Fibroblast of the aortic adventitia (primary cell): ENCODE measurements around the gene ARHGAP5. TPM values are rescaled to one million over a fixed set of nuclear protein-coding genes. Genes with fewer than 3 reads are reported as not detected.

ENCODE experiments used
- DNase-seq: peaks from one replicate; pipeline ENCODE4 v3.0.0-alpha.2; 2010; ENCODE audit warnings: low read depth
- H3K4me3 ChIP-seq: 2 replicates; pipeline ENCODE4 v1.5.1; 2011; ENCODE audit warnings: low read depth, mild to moderate bottlenecking, control low read depth, low read length, moderate library complexity
- total RNA-seq: library from RNA; depleted of rRNA; stranded (reverse); fragments of >200 nt; gene quantifications from 2 replicates; pipeline ENCODE4 v1.2.3, GENCODE V29; 2012; ENCODE audit warnings: low replicate concordance
- TF ChIP-seq, protein P1 (sequence below): IDR thresholded peaks from 2 replicates; pipeline ENCODE4 v1.5.1; 2011; ENCODE audit warnings: mild to moderate bottlenecking, low read length, control low read depth, inconsistent platforms; ENCODE audit not compliant: insufficient read depth

Gene ARHGAP5
- total RNA-seq, 1 donor: 85.4 TPM

DNA sequence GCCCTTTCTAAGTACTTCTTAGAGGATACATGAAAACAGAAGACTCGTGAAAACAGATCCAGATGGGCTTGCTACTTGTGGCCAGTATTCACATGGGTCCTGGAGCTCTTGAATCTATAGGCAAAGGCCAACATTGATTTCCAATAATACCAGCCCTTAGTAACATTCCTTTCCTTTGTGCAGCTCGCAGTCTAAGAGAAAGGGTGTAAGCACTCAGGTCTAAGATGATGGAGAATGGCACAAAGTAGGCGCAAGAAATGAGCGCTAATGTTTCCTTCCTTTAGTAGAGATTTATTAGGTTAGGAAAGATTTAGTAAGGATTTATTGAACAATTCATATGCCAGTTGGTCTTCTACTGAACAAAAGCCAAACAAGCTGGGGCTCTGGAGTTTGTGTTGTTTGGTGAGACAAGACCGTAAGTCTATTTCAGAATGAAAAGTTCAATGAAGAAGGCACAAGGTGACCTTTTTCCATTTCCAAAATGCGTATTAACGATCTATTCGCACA, 125.4 kb downstream of the ARHGAP5 start:
- DNase-seq: no peak
- peak overlapping the region; percentile 25 for H3K4me3 ChIP-seq
- TF ChIP-seq, protein P1, sequence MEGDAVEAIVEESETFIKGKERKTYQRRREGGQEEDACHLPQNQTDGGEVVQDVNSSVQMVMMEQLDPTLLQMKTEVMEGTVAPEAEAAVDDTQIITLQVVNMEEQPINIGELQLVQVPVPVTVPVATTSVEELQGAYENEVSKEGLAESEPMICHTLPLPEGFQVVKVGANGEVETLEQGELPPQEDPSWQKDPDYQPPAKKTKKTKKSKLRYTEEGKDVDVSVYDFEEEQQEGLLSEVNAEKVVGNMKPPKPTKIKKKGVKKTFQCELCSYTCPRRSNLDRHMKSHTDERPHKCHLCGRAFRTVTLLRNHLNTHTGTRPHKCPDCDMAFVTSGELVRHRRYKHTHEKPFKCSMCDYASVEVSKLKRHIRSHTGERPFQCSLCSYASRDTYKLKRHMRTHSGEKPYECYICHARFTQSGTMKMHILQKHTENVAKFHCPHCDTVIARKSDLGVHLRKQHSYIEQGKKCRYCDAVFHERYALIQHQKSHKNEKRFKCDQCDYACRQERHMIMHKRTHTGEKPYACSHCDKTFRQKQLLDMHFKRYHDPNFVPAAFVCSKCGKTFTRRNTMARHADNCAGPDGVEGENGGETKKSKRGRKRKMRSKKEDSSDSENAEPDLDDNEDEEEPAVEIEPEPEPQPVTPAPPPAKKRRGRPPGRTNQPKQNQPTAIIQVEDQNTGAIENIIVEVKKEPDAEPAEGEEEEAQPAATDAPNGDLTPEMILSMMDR: no peak

DNA sequence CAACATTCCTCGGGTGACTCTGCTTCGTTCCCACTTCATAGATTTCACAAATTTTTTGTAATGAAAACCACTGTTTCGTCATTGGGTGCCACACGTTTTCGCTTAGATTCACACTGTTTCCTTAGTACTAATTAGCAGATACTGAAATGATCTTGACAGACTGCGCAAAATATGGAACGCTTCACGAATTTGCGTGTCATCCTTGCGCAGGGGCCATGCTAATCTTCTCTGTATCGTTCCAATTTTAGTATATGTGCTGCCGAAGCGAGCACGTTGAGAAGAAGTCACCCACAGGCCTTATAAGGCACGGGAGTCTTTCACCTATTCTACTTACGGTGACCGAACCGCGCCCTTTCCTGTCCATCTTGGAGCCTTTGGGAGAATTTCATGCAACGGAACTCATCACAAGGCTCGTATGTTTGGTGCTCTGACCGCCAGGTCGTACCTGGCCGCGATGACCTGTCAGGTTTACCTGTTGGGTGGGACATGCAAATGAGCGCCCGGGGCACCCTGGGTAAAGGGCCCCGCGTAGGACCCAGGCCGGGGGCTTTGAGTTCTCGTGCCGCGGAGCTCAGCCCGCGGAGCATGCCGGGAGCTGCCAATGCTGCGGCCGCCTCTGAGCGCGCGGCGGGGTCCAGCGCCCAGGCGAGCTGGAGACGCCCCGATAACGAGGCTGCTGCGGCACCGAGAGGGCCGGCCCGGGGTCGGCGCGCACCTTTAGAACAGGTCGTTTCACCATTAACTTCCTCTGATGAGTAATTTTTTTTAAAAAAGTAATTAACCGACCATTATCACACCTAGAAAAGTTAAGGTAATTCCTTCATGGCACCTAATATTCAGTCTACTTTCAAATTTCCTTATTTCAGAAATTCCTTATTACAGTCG, 126.1 kb downstream of the ARHGAP5 start, which contains the start of gene RNU6-8:
RNU6-8 (minus strand) TSS at position 272 of the 885 bp plus-strand sequence.
- TF ChIP-seq, protein P1: no peak
- peak; percentile 82 for DNase-seq

DNA sequence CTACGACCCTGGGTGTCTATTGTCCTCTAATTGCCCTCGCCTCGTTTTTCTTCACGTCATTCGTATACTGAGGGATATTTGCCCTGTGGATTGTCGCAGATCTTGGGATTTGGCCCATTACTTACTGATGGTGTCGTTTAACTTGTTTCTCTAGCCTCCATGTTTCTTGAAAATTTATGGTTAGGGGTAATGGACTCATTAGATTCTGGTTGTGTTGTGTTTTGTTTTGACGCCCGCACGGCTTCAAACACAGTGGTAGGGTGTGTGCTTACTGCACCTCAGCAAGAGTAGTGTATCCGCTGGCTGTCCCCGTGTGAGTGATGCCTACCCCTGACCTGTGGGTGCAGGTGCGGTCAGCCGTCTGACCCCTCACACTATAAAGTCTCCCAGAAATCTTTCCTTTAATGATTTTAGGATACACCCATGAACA, 126.8 kb downstream of the ARHGAP5 start:
- TF ChIP-seq, protein P1: no peak
- DNase-seq: peak; percentile 5

More for the DNA sequence above, 126.1 kb downstream of the ARHGAP5 start, which contains the start of gene RNU6-8:
- H3K4me3 ChIP-seq: peak within 1 kb of the TSS; percentile 70

DNA sequence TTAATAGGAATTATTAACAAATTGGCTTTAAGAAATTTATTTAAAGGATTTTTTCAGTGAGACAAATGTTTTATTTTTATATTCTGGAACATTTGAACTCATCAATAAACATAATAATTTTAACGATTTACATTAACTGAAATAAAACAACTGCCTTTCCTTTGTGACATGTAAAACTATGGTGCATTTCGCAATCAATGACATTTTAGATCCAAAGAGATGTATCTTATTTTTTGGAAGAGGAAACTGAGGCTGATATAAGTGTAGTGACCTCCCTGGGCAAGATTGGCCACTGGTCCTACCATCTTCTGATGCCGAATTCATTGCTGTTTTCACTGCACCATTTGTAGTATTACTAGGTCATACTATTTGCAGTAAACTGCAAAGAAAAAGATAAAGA, 128.4 kb downstream of the ARHGAP5 start:
- TF ChIP-seq, protein P1: no peak
- no peak for DNase-seq

More for the DNA sequence above, 126.8 kb downstream of the ARHGAP5 start:
- H3K4me3 ChIP-seq: peak overlapping the region; percentile 70

DNA sequence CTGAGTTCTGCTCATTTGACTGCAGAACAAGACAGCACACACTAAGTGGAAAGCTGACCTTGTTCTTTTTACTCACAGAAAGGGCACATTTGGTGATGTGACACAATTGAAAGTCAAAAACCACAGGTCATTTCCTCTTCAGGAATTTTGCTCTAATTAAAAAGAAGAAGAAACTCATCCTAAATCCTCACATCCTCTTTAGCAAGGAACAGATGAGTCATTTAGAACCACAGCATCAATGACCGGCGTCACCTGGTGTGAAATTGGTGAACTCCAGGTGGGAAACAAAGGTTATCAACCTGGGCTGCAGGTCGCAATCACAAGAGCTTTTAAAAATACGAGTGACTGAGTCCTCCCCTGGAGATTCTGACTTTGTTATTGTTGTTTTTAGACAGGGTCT, 128.9 kb downstream of the ARHGAP5 start:
- TF ChIP-seq, protein P1: no peak
- DNase-seq: no peak

More for the DNA sequence above, 128.4 kb downstream of the ARHGAP5 start:
- no peak overlapping the region for H3K4me3 ChIP-seq

DNA sequence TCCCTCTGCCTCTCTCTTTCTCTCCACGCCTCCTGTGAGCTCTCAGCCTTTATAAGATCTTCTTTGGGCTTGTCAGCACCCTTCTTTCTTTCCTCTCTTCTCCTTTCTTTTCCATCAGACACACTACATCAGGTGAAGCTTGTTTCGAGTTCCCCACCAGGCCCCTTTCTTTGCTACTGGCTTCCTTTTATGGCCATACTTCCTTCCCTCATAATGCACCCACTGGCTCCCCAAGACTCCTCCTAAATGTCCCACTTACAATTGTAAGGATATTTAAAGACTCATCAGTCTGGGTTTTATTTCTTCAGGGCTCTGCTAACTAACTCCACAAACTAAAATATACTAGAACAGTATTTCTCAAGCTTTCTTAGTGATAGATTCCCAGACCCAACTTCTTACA, 129.4 kb downstream of the ARHGAP5 start:
- TF ChIP-seq, protein P1: no peak
- H3K4me3 ChIP-seq: no peak overlapping the region
- DNase-seq: no peak

More for the DNA sequence above, 128.9 kb downstream of the ARHGAP5 start:
- H3K4me3 ChIP-seq: no peak overlapping the region
